ENCODE results near the gene CELF2. TPM values are rescaled to one million over a fixed set of nuclear protein-coding genes. Genes with fewer than 3 reads are reported as not detected.

The CELF2 gene
- total RNA-seq, 1 experiment from 2014 or later = not detected

DNA sequence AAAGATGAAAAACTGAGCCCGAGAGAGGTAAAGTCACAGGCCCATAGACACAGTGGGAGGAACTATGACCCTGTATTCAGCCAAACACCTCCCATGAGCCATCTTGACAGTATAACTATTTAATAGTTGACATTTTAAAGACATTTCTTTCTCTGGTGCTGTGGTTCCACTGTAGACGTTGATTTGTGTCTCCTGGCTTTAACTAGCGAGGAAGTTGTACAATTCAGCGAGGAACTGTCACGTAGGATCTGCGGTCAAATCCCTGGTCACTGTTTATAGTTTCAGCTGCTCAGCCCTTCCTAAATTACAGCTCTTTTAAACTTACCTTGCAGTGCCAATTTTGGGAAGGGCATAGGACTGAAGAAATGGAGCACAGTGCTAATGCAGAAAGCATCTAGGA, 7.1 kb upstream of the CELF2 start:
- Histone ChIP-seq H3K27ac (no peak overlapping the region), H3K27me3 (replicated peaks) (0 out of 2 replicates have a peak, but pooled peaks cover 7% of the 10 kb centered on the region), H3K4me1 (replicated peaks) (no peaks in the 10 kb centered on the region), H3K4me3 (no peak overlapping the region), H3K9me3 (replicated peaks) (no peaks in the 10 kb centered on the region), H3K36me3 (no peaks in the 10 kb centered on the region)
- no peak for DNase-seq (ENCODE audit: low read depth in 1 of 2, low spot score in 2 of 2)

DNA sequence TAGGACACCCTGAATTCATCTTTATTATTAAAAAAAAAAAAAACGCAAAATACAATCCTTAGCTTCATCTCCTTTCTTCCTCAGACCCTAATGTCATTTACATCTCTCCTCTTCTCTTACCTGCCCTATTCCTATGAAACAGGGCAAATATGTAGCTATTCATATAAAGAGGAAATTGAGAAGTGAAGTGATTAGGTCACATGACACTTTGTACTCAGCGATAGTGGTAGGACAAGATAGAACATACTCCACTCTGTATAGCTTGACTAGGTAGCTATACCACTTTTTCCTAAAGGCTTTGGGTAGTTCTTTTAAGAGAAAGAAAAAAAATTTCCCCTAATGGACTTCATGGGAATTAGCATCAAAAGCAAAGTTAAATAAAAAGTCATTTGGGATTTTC, 6.2 kb upstream of the CELF2 start:
- no peaks in the 10 kb centered on the region for H3K9me3 ChIP-seq (replicated peaks)
- H3K4me3 ChIP-seq = no peak overlapping the region
- no peaks in the 10 kb centered on the region for H3K4me1 ChIP-seq (replicated peaks)
- peaks cover 15% of the 10 kb centered on the region for H3K27me3 ChIP-seq (replicated peaks)
- DNase-seq (ENCODE audit: low read depth in 1 of 2, low spot score in 2 of 2) = no peak
- H3K36me3 ChIP-seq = no peaks in the 10 kb centered on the region
- H3K27ac ChIP-seq = no peak overlapping the region

- Histone ChIP-seq H3K9me3 (replicated peaks) (no peaks in the 10 kb centered on the region), H3K27ac (no peak overlapping the region), H3K27me3 (replicated peaks) (peaks cover 20% of the 10 kb centered on the region), H3K4me3 (no peak overlapping the region), H3K36me3 (no peaks in the 10 kb centered on the region), H3K4me1 (replicated peaks) (no peaks in the 10 kb centered on the region)
- no peak for DNase-seq (ENCODE audit: low read depth in 1 of 2, low spot score in 2 of 2)
Observed at GRCh38 chr10:11011984-11012383, 5.7 kb upstream of the CELF2 start.

- Histone ChIP-seq H3K27me3 (replicated peaks) (peaks cover 26% of the 10 kb centered on the region), H3K4me3 (no peak overlapping the region), H3K27ac (no peak overlapping the region), H3K9me3 (replicated peaks) (peaks cover 4% of the 10 kb centered on the region; the same call in 1 of the 2 replicates), H3K36me3 (no peaks in the 10 kb centered on the region), H3K4me1 (replicated peaks) (no peaks in the 10 kb centered on the region)
- no peak for DNase-seq (ENCODE audit: low read depth in 1 of 2, low spot score in 2 of 2)
Observed at GRCh38 chr10:11012421-11013295, 5.0 kb upstream of the CELF2 start.

- Histone ChIP-seq H3K36me3 (no peaks in the 10 kb centered on the region), H3K27ac (no peak overlapping the region), H3K4me3 (no peak overlapping the region), H3K9me3 (replicated peaks) (peaks cover 4% of the 10 kb centered on the region; the same call in 1 of the 2 replicates), H3K27me3 (replicated peaks) (peaks cover 32% of the 10 kb centered on the region), H3K4me1 (replicated peaks) (peaks cover 3% of the 10 kb centered on the region; the same call in 1 of the 2 replicates)
- DNase-seq (ENCODE audit: low read depth in 1 of 2, low spot score in 2 of 2) = no peak
Observed at GRCh38 chr10:11013836-11014235, 3.8 kb upstream of the CELF2 start.

DNA sequence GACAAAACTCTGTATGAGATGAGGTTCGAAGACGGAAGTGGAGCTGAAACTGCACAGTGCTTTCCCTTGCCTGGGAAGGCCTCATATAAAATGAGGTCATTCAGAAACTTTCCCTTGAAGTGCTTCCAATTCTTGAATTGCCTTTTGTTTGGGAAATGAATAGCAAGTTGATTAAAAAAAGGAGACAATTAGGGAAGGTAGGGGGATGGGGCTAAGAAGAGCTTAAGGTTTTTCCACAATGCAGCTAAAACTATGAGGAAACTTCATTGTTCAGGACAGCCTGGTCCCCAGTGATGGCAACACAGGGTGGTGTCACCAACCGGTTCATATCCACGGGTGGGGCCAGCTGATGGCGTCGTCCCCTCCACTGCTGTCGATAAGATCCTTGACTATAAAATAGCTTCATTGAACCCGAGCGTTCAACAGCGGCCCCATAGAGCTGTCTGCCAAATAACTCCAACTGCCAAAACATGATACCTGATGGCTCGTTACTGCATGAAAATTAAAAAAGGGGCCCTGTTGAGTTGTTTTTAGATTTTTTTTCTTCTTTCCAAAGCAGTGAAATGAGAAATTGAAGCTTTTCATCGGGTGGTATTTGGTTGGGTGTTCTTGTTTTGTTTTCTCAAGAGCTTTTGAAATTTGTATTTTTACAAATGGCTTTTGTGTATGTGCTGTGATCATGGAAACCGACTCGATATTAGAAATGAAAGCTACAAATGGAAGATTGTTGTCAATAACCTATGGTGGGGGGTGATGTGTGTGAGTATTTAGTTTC, 2.8 kb upstream of the CELF2 start:
- H3K4me3 ChIP-seq = no peak overlapping the region

DNA sequence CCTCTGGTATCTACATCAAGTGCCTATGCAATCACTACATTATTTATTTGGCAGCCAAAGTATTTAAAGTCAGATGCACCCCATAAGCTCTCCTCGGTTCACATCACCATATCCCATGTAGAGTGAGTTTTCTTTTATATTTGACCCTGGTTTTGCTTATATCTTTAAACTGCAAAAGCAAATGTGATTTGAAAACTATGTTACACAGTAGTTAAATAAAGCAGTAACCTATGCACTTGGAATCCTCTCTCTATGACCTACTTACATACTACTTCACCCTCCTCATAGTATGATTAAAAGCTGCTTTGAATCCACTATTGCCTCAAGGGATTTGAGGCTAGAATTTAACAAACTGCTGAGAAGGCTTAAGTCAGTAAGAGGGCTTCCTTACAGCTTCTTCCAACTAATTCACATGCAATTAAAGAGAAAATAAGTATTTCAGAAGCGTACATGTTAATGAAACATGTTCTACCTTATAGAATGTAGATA, 2.2 kb upstream of the CELF2 start:
- Histone ChIP-seq H3K4me3 (no peak overlapping the region), H3K4me1 (replicated peaks) (peaks cover 3% of the 10 kb centered on the region; the same call in 1 of the 2 replicates), H3K9me3 (replicated peaks) (peaks cover 4% of the 10 kb centered on the region; the same call in 1 of the 2 replicates), H3K27ac (no peak overlapping the region), H3K27me3 (replicated peaks) (peaks cover 49% of the 10 kb centered on the region), H3K36me3 (no peaks in the 10 kb centered on the region)
- DNase-seq (ENCODE audit: low read depth in 1 of 2, low spot score in 2 of 2) = no peak

More for the DNA sequence above, 2.8 kb upstream of the CELF2 start:
- Histone ChIP-seq H3K4me1 (replicated peaks) (peaks cover 3% of the 10 kb centered on the region; the same call in 1 of the 2 replicates), H3K36me3 (no peaks in the 10 kb centered on the region), H3K27ac (no peak overlapping the region), H3K27me3 (replicated peaks) (peaks cover 43% of the 10 kb centered on the region), H3K9me3 (replicated peaks) (peaks cover 4% of the 10 kb centered on the region; the same call in 1 of the 2 replicates)
- DNase-seq (ENCODE audit: low read depth in 1 of 2, low spot score in 2 of 2) = no peak

DNA sequence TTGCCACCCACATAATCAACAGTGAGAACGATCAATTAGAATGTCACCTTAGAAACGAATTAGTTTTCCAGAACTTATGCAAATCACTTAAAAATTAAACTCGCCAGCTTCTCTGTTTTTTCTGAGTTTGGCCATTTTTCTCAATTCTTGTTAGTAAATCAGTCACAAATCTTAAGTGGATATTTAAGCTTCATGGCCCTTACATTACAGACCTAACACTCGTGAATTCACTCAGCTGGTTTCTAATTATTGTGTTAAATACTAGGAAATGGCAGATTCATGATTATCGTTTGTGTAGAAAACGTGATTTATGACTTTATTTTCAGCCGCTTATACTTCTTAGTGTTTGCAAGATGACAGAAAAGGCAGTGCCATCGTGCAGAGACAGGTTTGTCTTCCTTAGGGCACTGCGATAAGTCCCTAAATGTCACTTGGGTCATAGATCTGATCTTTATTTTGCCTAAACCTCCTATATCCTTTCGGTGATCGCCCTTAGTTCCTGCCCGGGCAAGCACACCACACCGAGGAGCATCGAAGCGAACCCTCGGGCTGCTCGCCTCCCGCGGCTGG, 587 bp upstream of the CELF2 start:
- Histone ChIP-seq H3K36me3 (no peaks in the 10 kb centered on the region), H3K4me1 (replicated peaks) (peaks cover 3% of the 10 kb centered on the region; the same call in 1 of the 2 replicates), H3K27me3 (replicated peaks) (peaks cover 51% of the 10 kb centered on the region), H3K27ac (no peak overlapping the region), H3K4me3 (no peak overlapping the region), H3K9me3 (replicated peaks) (peaks cover 4% of the 10 kb centered on the region; the same call in 1 of the 2 replicates)
- DNase-seq (ENCODE audit: low read depth in 1 of 2, low spot score in 2 of 2) = no peak

DNA sequence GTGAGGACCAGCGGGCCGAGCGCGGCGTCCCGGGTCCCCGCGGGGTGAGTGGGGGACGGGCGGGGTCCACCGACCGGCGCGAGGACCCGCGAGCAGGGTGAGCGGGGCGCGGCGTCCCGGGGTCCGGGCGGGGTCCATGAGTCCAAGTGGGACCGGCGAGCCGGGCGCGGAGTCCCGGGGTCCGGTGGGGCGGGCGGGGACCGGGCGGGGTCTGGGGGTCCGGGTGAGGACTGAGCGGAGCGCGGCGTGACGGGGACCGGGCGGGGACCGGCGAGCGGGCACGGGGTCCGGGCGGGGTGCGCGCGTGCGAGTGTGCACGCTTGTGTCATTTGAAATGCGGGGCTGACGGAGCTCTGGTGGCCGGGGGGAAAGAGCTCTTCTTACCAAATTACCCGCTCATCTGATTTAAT, 765 bp downstream of the CELF2 start:
- peaks cover 3% of the 10 kb centered on the region; the same call in 1 of the 2 replicates for H3K4me1 ChIP-seq (replicated peaks)
- H3K9me3 ChIP-seq (replicated peaks) = peaks cover 4% of the 10 kb centered on the region; the same call in 1 of the 2 replicates
- H3K36me3 ChIP-seq = no peaks in the 10 kb centered on the region
- H3K27me3 ChIP-seq (replicated peaks) = peaks cover 51% of the 10 kb centered on the region
- H3K27ac ChIP-seq = no peak overlapping the region
- no peak overlapping the region for H3K4me3 ChIP-seq
- no peak for DNase-seq (ENCODE audit: low read depth in 1 of 2, low spot score in 2 of 2)

GRCh38 chr10:11018855-11019631, 1.4 kb downstream of the CELF2 start:
- no peak for DNase-seq (ENCODE audit: low read depth in 1 of 2, low spot score in 2 of 2)
- Histone ChIP-seq H3K9me3 (replicated peaks) (peaks cover 4% of the 10 kb centered on the region; the same call in 1 of the 2 replicates), H3K4me1 (replicated peaks) (peaks cover 3% of the 10 kb centered on the region; the same call in 1 of the 2 replicates), H3K27ac (no peak overlapping the region), H3K27me3 (replicated peaks) (peaks cover 51% of the 10 kb centered on the region), H3K36me3 (no peaks in the 10 kb centered on the region), H3K4me3 (no peak overlapping the region)

- H3K27ac ChIP-seq = no peak overlapping the region
- peaks cover 49% of the 10 kb centered on the region for H3K27me3 ChIP-seq (replicated peaks)
- DNase-seq (ENCODE audit: low read depth in 1 of 2, low spot score in 2 of 2) = no peak
- peaks cover 3% of the 10 kb centered on the region; the same call in 1 of the 2 replicates for H3K4me1 ChIP-seq (replicated peaks)
- no peak overlapping the region for H3K4me3 ChIP-seq
- no peaks in the 10 kb centered on the region for H3K36me3 ChIP-seq
- H3K9me3 ChIP-seq (replicated peaks) = peaks cover 4% of the 10 kb centered on the region; the same call in 1 of the 2 replicates
Observed at GRCh38 chr10:11019724-11020547, 2.3 kb downstream of the CELF2 start.

GRCh38 chr10:11020548-11020942, 2.9 kb downstream of the CELF2 start:
- no peak overlapping the region for H3K4me3 ChIP-seq
- DNase-seq (ENCODE audit: low read depth in 1 of 2, low spot score in 2 of 2) = no peak
- H3K9me3 ChIP-seq (replicated peaks) = peaks cover 4% of the 10 kb centered on the region; the same call in 1 of the 2 replicates
- no peaks in the 10 kb centered on the region for H3K36me3 ChIP-seq
- peaks cover 3% of the 10 kb centered on the region; the same call in 1 of the 2 replicates for H3K4me1 ChIP-seq (replicated peaks)
- H3K27me3 ChIP-seq (replicated peaks) = peaks cover 44% of the 10 kb centered on the region
- H3K27ac ChIP-seq = no peak overlapping the region
